OCI-LY7 (cell line): ENCODE measurements around the gene FAM240A.

ENCODE experiments used
- CTCF ChIP-seq: fragments of 200-600 bp; sonication (generic); conservative IDR thresholded peaks from 2 replicates; pipeline ENCODE4 v1.5.1; 2014; ENCODE audit warnings: mild to moderate bottlenecking, antibody characterized with exemption, low read length, moderate library complexity, mixed read lengths
- EZH2phosphoT487 ChIP-seq: fragments of 200-600 bp; sonication (generic); IDR thresholded peaks from 2 replicates; pipeline ENCODE4 v1.6.1; 2018; ENCODE audit warnings: low read depth, borderline replicate concordance, mild to moderate bottlenecking, mixed run types, antibody characterized with exemption, low read length, moderate library complexity, mixed read lengths

DNA sequence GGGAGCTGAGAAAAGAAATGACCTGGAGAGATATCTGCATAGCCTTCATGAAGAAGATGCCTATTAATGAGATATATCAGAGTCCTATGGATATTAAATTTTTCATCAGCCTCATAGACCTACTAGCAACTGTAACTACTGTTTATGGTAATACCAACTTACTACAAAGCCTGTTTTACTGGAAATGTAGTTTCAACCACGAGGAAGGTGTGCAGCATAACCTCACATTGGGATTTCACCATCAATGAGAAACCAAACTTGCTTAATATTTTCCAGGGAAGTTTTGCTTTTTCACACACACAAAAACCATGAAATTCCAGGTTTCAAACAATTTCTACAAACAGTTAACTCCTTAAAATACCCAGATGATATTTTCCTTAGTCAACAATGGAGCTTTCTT is 31.4 kb downstream of the FAM240A start:
- TF ChIP-seq CTCF (no peak), EZH2phosphoT487 (no peak)
